ENCODE data around the gene DTHD1. TPM values are rescaled to one million over a fixed set of nuclear protein-coding genes. Genes with fewer than 3 reads are reported as not detected.

DTHD1 gene
- total RNA-seq, result 10 to 100 TPM in 1 of 2 donors, 1 to 10 TPM in 1; 7.9 to 13.5 TPM

- peak within 1 kb of the TSS; percentile 96 for H3K27ac Mint-ChIP-seq
- H3K9me3 Mint-ChIP-seq, result peaks cover 2 to 3% of the 10 kb centered on the region in 2 donors
- ATAC-seq (replicated peaks in 1 of 2) (peak; percentile 72 to 75), DNase-seq (peak; percentile 67 to 73)
- peaks cover 12 to 16% of the 10 kb centered on the region in 2 donors for H3K36me3 Mint-ChIP-seq (ENCODE audit: insufficient read depth in 2 of 2)
- H3K4me3 Mint-ChIP-seq, result peak within 1 kb of the TSS; percentile 76 to 92
- H3K27me3 Mint-ChIP-seq (ENCODE audit: low read depth), result no peaks in the 10 kb centered on the region
- peaks cover 93% of the 10 kb centered on the region for H3K4me1 Mint-ChIP-seq (ENCODE audit: low read depth)
Observed at GRCh38 chr4:36281384-36282106, at the start of gene DTHD1. TSS of gene DTHD1 (plus strand) at chr4:36281616. CDS start at chr4:36281759, 143 bp downstream.

- Mint-ChIP-seq H3K27me3 (ENCODE audit: low read depth) (no peaks in the 10 kb centered on the region), H3K9me3 (peaks cover 9 to 10% of the 10 kb centered on the region in 2 donors), H3K4me1 (ENCODE audit: low read depth) (peaks cover 80% of the 10 kb centered on the region), H3K27ac (no peak overlapping the region), H3K36me3 (ENCODE audit: insufficient read depth in 2 of 2) (peaks cover 40 to 50% of the 10 kb centered on the region in 2 donors), H3K4me3 (peak overlapping the region in 1 of 2 donors; percentile 18)
- DNase-seq (no peak), ATAC-seq (replicated peaks in 1 of 2) (peak; percentile 60 to 65)
Observed at GRCh38 chr4:36233567-36234266, 47.7 kb upstream of the DTHD1 start.

GRCh38 chr4:36235306-36235705 is 46.1 kb upstream of the DTHD1 start:
- Mint-ChIP-seq H3K9me3 (peaks cover 9 to 13% of the 10 kb centered on the region in 2 donors), H3K36me3 (ENCODE audit: insufficient read depth in 2 of 2) (peaks cover 40 to 59% of the 10 kb centered on the region in 2 donors), H3K27me3 (ENCODE audit: low read depth) (no peaks in the 10 kb centered on the region), H3K27ac (peak overlapping the region; percentile 0), H3K4me1 (ENCODE audit: low read depth) (peaks cover 87% of the 10 kb centered on the region), H3K4me3 (peak overlapping the region in 1 of 2 donors; percentile 5)
- ATAC-seq (replicated peaks in 1 of 2) (peak; percentile 45), DNase-seq (no peak)

GRCh38 chr4:36236159-36236558 is 45.3 kb upstream of the DTHD1 start:
- Mint-ChIP-seq H3K27me3 (ENCODE audit: low read depth) (no peaks in the 10 kb centered on the region), H3K27ac (no peak overlapping the region), H3K4me1 (ENCODE audit: low read depth) (peaks cover 87% of the 10 kb centered on the region), H3K4me3 (no peak overlapping the region), H3K36me3 (ENCODE audit: insufficient read depth in 2 of 2) (peaks cover 40 to 61% of the 10 kb centered on the region in 2 donors), H3K9me3 (peaks cover 9 to 13% of the 10 kb centered on the region in 2 donors)
- DNase-seq (no peak), ATAC-seq (replicated peaks in 1 of 2) (no peak)

GRCh38 chr4:36237366-36238313 is 43.8 kb upstream of the DTHD1 start:
- H3K36me3 Mint-ChIP-seq (ENCODE audit: insufficient read depth in 2 of 2), result peaks cover 33 to 64% of the 10 kb centered on the region in 2 donors
- DNase-seq (no peak), ATAC-seq (replicated peaks in 1 of 2) (no peak)
- peak overlapping the region; percentile 3 for H3K27ac Mint-ChIP-seq
- peaks cover 90% of the 10 kb centered on the region for H3K4me1 Mint-ChIP-seq (ENCODE audit: low read depth)
- H3K27me3 Mint-ChIP-seq (ENCODE audit: low read depth), result no peaks in the 10 kb centered on the region
- H3K9me3 Mint-ChIP-seq, result peaks cover 9 to 11% of the 10 kb centered on the region in 2 donors
- H3K4me3 Mint-ChIP-seq, result peak overlapping the region in 1 of 2 donors; percentile 31

GRCh38 chr4:36241771-36242170 is 39.6 kb upstream of the DTHD1 start:
- Mint-ChIP-seq H3K9me3 (peaks cover 4 to 5% of the 10 kb centered on the region in 2 donors), H3K36me3 (ENCODE audit: insufficient read depth in 2 of 2) (peaks cover 17 to 43% of the 10 kb centered on the region in 2 donors), H3K27me3 (ENCODE audit: low read depth) (no peaks in the 10 kb centered on the region), H3K27ac (peak overlapping the region; percentile 100), H3K4me1 (ENCODE audit: low read depth) (peaks cover 74% of the 10 kb centered on the region), H3K4me3 (peak overlapping the region; percentile 93 to 100)
- ATAC-seq (replicated peaks in 1 of 2), result peak; percentile 17 to 18
- no peak for DNase-seq

- H3K27ac Mint-ChIP-seq, result peak overlapping the region; percentile 100
- peaks cover 12 to 34% of the 10 kb centered on the region in 2 donors for H3K36me3 Mint-ChIP-seq (ENCODE audit: insufficient read depth in 2 of 2)
- no peak for ATAC-seq (replicated peaks in 1 of 2)
- H3K4me1 Mint-ChIP-seq (ENCODE audit: low read depth), result peaks cover 64% of the 10 kb centered on the region
- peaks cover 4 to 5% of the 10 kb centered on the region in 2 donors for H3K9me3 Mint-ChIP-seq
- DNase-seq, result no peak
- peak overlapping the region; percentile 93 to 100 for H3K4me3 Mint-ChIP-seq
- no peaks in the 10 kb centered on the region for H3K27me3 Mint-ChIP-seq (ENCODE audit: low read depth)
Observed at GRCh38 chr4:36242629-36243354, 38.6 kb upstream of the DTHD1 start.

GRCh38 chr4:36243355-36244256 is 37.8 kb upstream of the DTHD1 start:
- Mint-ChIP-seq H3K9me3 (peaks cover 0 to 2% of the 10 kb centered on the region in 2 donors), H3K4me1 (ENCODE audit: low read depth) (peaks cover 56% of the 10 kb centered on the region), H3K27me3 (ENCODE audit: low read depth) (no peaks in the 10 kb centered on the region), H3K36me3 (ENCODE audit: insufficient read depth in 2 of 2) (peaks cover 7 to 26% of the 10 kb centered on the region in 2 donors), H3K4me3 (peak overlapping the region; percentile 93 to 100), H3K27ac (peak overlapping the region; percentile 100)
- DNase-seq, result peak; percentile 60 to 61
- peak; percentile 38 to 47 for ATAC-seq (replicated peaks in 1 of 2)

GRCh38 chr4:36244257-36245082 is 36.9 kb upstream of the DTHD1 start, which contains the start of gene ARAP2:
TSS of gene ARAP2 (minus strand) at chr4:36244514. CDS start at chr4:36229486, 15,028 bp downstream.
- Mint-ChIP-seq H3K27ac (peak within 1 kb of the TSS; percentile 100), H3K4me3 (peak within 1 kb of the TSS; percentile 93 to 100), H3K9me3 (peaks cover 0 to under 1% of the 10 kb centered on the region in 2 donors), H3K4me1 (ENCODE audit: low read depth) (peaks cover 52% of the 10 kb centered on the region), H3K36me3 (ENCODE audit: insufficient read depth in 2 of 2) (peaks cover 7 to 18% of the 10 kb centered on the region in 2 donors), H3K27me3 (ENCODE audit: low read depth) (no peaks in the 10 kb centered on the region)
- DNase-seq, result peak; percentile 88 to 89
- ATAC-seq (replicated peaks in 1 of 2), result peak; percentile 89 to 90

- no peaks in the 10 kb centered on the region for H3K27me3 Mint-ChIP-seq (ENCODE audit: low read depth)
- peaks cover 0 to 2% of the 10 kb centered on the region in 2 donors for H3K36me3 Mint-ChIP-seq (ENCODE audit: insufficient read depth in 2 of 2)
- ATAC-seq (replicated peaks in 1 of 2) (peak in 1 of 2 donors; percentile 32), DNase-seq (no peak)
- no peak overlapping the region for H3K27ac Mint-ChIP-seq
- no peaks in the 10 kb centered on the region for H3K9me3 Mint-ChIP-seq
- H3K4me3 Mint-ChIP-seq, result peak overlapping the region in 1 of 2 donors; percentile 34
- peaks cover 56% of the 10 kb centered on the region for H3K4me1 Mint-ChIP-seq (ENCODE audit: low read depth)
Observed at GRCh38 chr4:36249610-36250009, 31.8 kb upstream of the DTHD1 start.
